Measurements from ENCODE around the gene MSX1.

- TF ChIP-seq, protein P1, sequence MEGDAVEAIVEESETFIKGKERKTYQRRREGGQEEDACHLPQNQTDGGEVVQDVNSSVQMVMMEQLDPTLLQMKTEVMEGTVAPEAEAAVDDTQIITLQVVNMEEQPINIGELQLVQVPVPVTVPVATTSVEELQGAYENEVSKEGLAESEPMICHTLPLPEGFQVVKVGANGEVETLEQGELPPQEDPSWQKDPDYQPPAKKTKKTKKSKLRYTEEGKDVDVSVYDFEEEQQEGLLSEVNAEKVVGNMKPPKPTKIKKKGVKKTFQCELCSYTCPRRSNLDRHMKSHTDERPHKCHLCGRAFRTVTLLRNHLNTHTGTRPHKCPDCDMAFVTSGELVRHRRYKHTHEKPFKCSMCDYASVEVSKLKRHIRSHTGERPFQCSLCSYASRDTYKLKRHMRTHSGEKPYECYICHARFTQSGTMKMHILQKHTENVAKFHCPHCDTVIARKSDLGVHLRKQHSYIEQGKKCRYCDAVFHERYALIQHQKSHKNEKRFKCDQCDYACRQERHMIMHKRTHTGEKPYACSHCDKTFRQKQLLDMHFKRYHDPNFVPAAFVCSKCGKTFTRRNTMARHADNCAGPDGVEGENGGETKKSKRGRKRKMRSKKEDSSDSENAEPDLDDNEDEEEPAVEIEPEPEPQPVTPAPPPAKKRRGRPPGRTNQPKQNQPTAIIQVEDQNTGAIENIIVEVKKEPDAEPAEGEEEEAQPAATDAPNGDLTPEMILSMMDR (IDR thresholded peaks at IDR 0.05; ENCODE audit: low read depth, low read length), result no peak
- no peak for TF ChIP-seq EZH2phosphoT487 (IDR thresholded peaks at IDR 0.05; ENCODE audit: low read depth)
These were observed 40.3 kb upstream of the MSX1 start for GRCh38 chr4:4819213-4819606.

Measured in OCI-LY3 (cell line).